GM21367 (cell line): ENCODE measurements around the gene IGDCC3.

Experiments used
- ATAC-seq: cut with Tn5 transposase; IDR thresholded peaks from one replicate; pipeline ENCODE4 v1.9.1; 2021; ENCODE audit not compliant: unreplicated experiment

The IGDCC3 gene

GRCh38 chr15:65344214-65344913, 33.4 kb downstream of the IGDCC3 start:
- ATAC-seq = no peak

GRCh38 chr15:65343374-65343981, 34.3 kb downstream of the IGDCC3 start:
- ATAC-seq = no peak

GRCh38 chr15:65342493-65342892, 35.3 kb downstream of the IGDCC3 start:
- ATAC-seq = no peak

GRCh38 chr15:65339920-65340319, 37.9 kb downstream of the IGDCC3 start:
- ATAC-seq = no peak

- no peak for ATAC-seq
These were observed 38.4 kb downstream of the IGDCC3 start for GRCh38 chr15:65339416-65339815.

- ATAC-seq = no peak
These were observed 39.0 kb downstream of the IGDCC3 start for GRCh38 chr15:65338823-65339222.

- ATAC-seq = no peak
These were observed 39.4 kb downstream of the IGDCC3 start for GRCh38 chr15:65338366-65338765.

GRCh38 chr15:65337436-65338070, 40.2 kb downstream of the IGDCC3 start:
- no peak for ATAC-seq

- no peak for ATAC-seq
These were observed 41.0 kb downstream of the IGDCC3 start for GRCh38 chr15:65336493-65337435.

GRCh38 chr15:65335278-65336055, 42.3 kb downstream of the IGDCC3 start:
- ATAC-seq = no peak

- ATAC-seq = no peak
These were observed 43.1 kb downstream of the IGDCC3 start for GRCh38 chr15:65334586-65335231.

GRCh38 chr15:65333856-65334255, 43.9 kb downstream of the IGDCC3 start:
- no peak for ATAC-seq

- no peak for ATAC-seq
These were observed 44.5 kb downstream of the IGDCC3 start for GRCh38 chr15:65333148-65333820.

GRCh38 chr15:65332391-65333147, 45.2 kb downstream of the IGDCC3 start:
- ATAC-seq = no peak

- no peak for ATAC-seq
These were observed 46.0 kb downstream of the IGDCC3 start for GRCh38 chr15:65331811-65332210.

GRCh38 chr15:65330934-65331645, 46.7 kb downstream of the IGDCC3 start:
- no peak for ATAC-seq

GRCh38 chr15:65329984-65330735, 47.6 kb downstream of the IGDCC3 start:
- ATAC-seq = no peak
